Measurements from ENCODE around the gene IL10RB. TPM values are rescaled to one million over a fixed set of nuclear protein-coding genes. Genes with fewer than 3 reads are reported as not detected.
"Not testable (repeated sequence)": the region's sequence is repeated elsewhere in the genome, so short reads cannot be mapped to it uniquely, and the experiment has no call there.

The IL10RB gene
- 37.0 and 39.0 TPM in 2 replicates for total RNA-seq

DNA sequence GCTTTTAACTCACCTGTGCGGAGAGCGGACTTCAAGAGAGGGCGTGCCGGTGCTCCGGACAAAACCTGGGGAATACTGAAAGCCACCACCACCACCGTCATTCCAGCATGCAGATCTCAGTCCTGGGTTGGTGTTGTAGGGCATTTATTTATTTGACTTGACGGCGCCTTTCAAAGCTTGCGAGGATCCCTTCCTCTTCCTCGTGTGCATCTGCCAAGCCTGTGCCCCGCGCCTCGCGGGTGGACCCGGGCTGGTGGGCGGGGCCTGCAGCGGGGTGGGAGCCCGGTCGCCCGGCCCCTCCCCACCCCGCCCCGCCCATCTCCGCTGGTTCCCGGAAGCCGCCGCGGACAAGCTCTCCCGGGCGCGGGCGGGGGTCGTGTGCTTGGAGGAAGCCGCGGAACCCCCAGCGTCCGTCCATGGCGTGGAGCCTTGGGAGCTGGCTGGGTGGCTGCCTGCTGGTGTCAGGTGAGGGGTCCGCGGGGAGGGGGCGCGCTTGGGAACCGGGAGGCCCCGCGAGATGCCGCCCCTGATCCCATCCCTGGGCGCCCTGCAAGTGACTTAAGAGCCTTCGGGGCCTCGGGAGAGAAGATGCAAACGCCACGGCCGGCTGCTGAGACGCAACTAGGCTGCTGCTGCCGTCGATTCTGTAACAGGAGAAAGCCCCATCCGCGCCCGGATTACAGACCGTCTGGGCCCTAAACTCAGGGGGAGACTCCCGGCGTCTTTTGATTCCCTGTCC, at the start of gene IL10RB:
Gene IL10RB, plus strand, starts transcription at position 318 of the 739 bp plus-strand sequence. Its CDS starts 99 bp downstream, at position 417.
- DNase-seq (ENCODE audit: low read depth, low spot score): no peak

DNA sequence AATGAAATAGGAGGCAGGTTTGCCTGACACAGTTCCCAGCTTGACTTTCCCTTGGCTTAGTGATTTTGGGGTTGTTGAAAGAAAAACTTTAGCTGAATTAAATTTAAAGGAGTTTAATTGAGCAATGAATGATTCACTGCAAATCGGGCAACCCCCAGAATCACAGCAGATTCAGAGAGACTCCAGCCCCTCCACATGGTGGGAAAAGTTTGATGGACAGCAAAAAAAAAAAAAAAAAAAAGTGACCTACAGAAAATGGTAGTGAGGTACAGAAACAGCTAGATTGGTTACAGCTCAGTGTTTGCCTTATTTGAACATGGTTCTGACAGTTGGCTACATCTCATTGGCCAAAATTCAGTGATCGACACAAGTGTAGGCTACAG, 49.0 kb upstream of the IL10RB start:
- no peak for DNase-seq (ENCODE audit: low read depth, low spot score)

DNA sequence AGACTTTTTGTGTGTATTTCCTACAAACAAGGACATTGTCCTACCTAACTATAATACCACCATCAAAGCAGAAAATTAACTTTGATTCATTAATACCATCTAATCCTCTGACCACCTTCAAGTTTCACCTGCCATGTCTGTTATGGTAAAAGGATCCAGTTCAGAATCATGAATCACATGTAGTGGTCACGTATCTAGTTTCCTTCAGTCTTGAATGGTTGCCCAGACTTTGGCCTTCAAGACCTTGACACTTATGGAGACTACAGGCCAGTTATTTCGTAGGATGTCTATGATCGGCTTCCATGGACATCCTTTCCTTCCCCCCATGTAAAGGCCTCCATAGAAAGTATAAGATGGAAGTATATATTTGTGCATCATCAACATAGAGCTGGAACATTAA, 46.9 kb upstream of the IL10RB start:
- no peak for DNase-seq (ENCODE audit: low read depth, low spot score)

DNA sequence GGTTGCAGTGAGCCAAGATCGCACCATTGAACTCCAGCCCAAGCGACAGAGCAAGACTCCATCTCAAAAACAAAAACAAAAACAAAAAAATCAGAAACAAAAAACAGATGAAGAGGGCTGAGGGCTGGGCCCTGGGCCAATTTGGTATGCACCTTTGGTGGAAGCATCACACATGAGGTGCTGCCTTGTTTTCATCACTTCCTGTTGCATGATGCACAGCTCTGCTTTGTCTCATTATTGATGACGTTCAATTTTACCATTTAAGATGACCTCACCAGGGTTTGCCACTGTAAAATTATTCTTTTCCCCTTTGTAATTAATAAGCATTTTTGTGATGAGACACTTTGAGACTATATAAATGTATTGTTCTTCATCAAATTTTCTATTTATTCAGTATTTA, 46.2 kb upstream of the IL10RB start:
- DNase-seq (ENCODE audit: low read depth, low spot score): no peak

DNA sequence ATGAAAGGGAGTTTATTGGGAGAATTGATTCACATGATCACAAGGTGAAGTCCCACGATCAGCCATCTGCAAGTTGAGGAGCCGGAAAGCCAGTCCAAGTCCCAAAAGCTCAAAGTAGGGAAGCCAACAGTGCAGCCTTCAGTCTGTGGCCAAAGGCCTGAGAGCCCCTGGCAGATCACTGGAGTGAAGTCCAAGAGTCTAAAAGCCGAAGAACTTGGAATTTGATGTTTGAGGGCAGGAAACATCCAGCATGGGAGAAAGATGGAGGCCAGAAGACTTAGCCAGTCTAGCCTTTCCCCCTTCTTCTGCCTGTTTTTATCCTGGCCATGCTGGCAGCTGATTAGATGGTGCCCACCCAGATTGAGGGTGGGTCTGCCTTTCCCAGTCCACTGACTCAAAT, 40.8 kb upstream of the IL10RB start:
- DNase-seq (ENCODE audit: low read depth, low spot score): not testable (repeated sequence)

DNA sequence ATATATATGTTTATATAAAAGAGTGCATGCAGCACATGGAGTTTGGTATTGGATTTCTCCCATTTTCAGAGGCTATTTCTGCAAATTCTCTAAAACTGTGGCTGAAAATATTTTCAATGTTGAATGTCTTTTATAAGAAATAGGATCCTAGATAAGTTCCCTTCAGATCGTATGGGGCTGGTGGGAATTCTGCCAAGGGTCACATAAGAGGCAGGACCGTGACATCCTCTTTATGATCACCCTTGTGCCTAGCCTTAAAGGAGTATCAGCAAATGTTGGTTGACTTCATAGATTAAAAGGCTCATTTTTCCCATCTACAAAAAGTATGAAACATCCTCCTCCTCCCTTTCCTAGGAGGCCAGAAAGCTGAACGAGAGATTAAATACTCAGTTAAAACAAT, 37.7 kb upstream of the IL10RB start:
- no peak for DNase-seq (ENCODE audit: low read depth, low spot score)

DNA sequence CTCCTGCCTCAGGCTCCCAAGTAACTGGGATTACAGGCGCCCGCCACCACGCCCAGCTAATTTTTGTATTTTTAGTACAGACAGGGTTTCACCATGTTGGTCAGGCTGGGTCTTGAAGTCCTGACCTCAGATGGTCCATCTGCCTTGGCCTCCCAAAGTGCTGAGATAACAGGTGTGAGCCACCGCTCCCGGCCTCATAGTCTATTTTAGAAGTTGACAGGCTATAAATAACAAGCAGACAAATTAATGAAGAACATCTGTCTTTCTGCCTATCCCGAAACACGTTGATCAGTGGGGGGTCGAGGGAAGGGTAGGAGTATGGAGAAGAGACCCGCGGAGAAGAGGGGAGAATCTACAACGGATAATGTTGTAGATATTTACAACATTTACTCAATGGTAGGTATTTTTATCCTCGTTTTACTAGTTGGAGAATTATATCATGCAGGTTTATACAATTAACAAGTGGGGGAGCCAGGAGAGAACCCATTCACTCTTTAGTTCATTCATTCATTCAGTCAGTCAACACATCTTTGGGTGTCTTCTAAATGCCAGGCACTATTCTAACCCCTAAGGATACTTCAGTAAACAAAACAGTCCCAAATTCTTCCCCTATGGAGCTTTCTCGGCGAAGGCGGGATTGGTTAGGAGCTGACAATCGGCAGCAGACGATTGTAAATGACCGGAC, 36.9 kb upstream of the IL10RB start:
- DNase-seq (ENCODE audit: low read depth, low spot score): no peak

DNA sequence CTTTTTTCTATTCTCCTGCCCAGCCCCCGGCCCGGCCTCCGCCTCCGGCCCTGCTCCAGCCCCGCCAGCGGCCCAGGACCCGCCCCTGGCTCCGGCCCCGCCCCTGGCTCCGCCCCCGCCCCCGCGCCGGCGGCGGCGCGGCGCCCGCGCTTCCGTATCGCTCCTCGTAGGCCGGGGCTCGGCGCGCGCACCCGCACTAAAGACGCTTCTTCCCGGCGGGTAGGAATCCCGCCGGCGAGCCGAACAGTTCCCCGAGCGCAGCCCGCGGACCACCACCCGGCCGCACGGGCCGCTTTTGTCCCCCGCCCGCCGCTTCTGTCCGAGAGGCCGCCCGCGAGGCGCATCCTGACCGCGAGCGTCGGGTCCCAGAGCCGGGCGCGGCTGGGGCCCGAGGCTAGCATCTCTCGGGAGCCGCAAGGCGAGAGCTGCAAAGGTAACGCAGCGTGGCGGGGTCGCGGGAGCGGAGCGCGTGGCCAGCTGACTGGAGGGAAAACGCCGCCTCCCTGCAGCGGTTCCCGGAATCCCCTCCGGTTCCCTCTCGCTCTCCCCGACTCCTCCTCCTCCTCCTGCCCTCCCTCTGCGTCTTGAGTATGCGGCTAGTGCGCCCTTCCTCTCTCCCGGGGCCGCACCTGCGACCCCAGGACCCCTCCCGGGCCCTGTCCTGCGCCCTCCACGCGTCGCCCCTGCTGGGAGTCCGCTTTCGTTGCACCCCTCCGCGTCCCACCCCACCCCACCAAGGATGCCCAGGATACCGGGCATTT, 36.2 kb upstream of the IL10RB start, which contains the start of gene IFNAR2:
Gene IFNAR2, plus strand, starts transcription at position 155 of the 761 bp plus-strand sequence. CDS start 11,985 bp downstream, outside the sequence.
- no peak for DNase-seq (ENCODE audit: low read depth, low spot score)

DNA sequence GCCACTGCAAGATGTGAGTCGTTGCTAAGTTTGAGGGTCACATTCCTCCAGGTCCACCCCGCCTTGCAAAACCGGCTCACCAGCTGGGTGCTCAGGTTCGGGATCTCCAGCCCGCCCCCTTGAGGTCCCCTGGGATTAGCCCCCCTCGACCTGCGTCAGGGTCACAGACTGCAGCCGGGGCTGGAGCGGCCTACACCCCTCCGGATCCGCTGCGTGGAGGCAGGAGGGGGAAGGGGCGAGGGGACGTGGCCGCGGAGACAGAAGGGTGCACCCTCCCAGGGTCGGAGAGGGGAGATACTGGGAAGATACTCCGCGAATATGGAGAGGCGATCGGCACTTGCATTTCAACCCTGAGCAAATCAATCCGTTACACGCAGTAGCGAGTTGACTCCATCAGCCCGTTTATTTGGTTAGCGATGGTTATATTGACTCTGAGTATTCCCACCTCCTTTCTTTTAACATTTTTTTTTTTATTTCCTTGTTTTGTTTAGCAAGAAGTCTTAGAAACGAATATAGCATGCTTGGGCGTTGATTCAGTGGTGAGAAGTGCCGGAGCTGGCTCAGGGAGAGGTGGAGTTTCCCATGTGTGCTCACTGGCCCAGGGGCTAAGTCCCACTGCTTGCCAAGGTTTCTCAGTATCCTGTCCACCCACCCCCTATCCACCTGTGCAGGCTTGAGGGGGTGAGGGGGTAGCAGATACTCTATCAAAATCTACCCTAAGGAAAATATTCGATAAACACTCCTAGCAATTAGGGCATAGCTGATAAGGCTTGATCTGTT, 35.4 kb upstream of the IL10RB start:
- peak; percentile 39 for DNase-seq (ENCODE audit: low read depth, low spot score)

DNA sequence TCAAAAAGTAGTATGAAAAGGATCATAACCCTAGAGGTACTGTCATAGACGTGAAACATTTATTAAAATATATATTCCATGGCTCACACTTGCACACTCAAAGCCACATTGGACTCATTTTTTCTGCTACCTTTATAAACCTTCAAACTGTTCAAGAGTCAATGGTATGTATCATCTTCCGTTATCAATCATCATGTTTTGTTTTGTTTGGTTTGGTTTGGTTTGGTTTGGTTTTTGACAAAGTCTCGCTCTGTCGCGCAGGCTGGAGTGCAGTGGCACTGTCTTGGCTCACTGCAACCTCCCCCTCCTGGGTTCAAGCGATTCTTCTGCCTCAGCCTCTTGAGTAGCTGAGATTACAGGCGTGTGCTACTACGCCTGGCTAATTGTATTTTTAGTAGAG, 34.6 kb upstream of the IL10RB start:
- no peak for DNase-seq (ENCODE audit: low read depth, low spot score)

DNA sequence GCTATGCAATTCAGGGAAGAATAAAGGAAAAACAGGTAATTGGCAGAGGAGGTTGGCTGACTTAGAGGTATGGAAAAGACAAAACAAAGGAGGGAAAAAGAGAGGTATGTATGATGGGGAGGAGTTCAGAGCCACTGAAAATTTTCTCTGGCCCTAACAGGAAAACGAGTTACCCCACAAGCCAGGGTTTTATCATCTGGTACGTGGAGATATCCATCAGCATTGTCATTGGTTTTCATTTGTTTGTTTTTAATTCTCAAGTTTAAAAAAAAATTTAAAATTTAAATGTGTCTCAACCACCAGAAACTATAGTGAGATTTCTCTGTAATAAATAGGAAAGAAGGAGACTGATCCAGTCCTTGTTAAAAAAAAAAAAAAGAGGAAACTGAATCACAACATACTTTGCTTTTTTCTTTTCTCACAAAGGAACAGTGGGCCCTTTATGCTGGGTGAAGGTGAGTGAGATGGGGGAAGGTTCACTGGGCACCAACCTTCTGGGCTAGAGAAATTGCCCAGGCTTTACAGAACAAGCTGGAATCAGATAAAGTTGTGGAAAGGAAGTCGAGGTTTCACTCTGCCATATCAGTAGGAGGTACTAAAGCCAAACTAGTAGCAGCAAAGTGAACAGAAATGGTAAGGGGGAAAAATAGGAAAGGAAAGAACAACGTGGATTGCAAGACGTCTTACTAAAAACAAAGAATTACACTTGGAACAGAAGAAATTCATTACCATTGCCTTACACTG, 33.7 kb upstream of the IL10RB start:
- no peak for DNase-seq (ENCODE audit: low read depth, low spot score)

DNA sequence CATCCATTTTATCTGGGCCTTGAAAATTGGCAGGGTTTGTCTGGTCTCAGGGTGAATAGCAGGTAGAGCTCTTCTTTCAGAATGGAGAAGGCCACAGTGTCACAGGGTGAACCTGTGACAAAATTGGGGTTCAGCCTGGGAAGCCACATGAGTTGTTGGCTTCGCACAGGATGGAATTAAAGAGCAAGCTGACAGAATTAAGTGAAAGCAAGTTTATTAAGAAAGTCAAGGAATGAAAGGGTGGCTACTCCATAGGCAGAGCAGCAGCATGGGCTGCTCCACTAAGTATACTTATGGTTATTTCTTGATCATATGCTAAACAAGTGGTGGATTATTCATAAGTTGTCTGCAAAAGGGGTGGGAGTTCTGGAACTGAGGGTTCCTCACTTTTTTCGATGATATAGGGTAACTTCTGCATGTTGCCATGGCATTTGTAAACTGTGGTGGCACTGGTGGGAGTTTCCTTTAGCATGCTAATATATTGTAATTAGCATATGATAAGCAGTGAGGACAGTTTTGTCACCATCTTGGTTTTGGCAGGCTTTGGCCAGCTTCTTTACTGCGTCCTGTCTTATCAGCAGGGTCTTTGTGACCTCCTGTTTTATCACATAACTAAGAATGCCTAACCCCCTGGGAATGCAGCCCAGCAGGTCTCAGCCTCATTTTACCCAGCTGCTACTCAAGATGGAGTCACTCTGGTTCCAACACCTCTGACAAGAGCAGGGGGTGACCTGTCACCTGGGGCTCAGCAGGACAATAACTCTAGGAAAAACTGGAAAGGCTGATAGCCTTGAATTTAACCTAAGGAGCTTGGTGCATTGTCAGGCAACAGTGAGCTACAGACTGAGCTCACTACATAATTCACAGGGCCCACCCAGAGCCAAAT, 31.3 kb upstream of the IL10RB start:
- no peak for DNase-seq (ENCODE audit: low read depth, low spot score)

DNA sequence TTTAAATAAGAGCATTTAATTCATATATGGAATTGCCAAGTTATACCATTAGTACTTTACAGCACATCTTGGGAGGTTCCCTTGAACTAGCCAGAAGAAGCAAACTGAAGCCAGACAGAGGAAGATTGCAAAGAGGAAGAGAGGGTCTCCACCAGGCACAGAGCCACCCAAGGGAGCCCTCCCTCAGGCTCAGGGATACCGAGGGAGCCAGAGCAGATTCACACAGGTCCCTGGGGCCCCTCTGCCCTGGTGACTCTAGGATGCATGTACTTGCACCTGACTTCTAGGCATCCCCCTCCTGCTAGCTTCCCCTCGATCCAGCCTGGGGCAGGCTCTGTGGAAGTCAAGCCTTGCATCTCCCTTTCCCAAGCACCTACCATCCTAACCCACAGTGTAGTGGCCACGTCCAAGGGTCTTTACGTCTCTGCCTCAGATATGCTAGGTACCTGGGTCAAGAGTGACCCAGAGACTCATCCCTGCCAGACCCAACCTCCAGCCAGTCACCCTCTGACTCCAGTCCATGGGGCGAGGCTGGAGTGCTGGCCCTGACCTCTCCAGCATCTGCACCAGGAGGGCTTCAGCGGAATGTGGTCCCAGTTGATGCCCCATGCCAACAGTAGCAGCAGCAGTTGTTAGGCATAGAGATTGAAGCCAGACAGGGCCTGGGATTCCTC, 30.0 kb upstream of the IL10RB start:
- DNase-seq (ENCODE audit: low read depth, low spot score): no peak

DNA sequence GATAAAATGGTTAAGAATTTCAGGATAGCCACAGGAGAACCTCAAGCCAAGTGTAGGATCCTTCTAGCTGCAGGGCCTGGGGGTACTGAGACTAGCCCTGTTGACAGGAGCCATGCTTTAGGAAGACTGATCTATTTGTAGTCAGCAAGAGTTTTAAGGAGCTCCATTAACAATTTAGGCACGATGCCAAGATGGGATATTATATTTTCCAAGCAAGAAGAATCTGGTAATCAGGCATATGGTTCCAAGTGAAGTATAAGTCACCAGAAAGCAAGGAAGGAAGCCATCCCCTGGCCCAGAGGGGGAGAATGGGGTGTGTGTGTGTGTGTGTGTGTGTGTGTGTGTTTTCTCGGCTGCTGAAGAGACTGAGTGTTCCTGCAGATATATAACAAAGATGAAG, 29.4 kb upstream of the IL10RB start:
- DNase-seq (ENCODE audit: low read depth, low spot score): no peak

DNA sequence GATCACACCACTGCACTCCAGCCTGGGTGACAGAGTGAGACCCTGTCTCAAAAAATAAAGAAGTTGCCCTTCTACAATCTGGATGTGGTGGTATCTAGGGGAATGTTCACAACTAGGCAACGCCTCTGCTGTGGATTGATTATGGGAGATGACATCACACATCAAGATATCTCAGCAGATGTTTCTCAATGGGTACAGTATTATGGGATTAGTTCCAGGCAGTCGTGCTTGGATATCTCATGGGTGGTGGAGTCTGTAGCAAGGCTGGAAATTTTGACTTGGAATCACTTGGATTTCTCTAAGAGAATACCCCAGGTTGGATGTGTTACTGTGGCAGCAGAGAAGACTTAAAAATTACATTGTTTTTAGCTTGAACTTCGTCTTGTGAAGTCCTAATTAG, 28.7 kb upstream of the IL10RB start:
- DNase-seq (ENCODE audit: low read depth, low spot score): no peak

DNA sequence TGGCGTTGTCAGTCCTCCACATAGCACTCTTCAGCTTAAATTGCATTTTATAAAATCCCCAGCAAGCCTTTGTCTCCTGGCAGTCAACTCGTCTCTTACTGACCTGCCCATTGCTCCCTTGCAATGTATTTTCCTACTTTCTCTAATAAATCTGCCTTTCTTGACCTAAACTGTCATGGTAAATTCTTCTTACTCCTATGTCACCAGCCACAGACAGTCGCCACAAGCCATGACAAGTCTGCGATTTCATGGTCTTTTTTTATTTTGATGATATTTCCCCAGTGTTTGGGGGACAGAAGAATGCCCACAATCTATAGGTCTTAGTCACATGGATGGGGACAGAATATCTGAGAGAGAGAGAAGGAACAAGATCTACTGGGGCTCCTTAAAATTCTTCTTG, 28.0 kb upstream of the IL10RB start:
- DNase-seq (ENCODE audit: low read depth, low spot score): no peak

DNA sequence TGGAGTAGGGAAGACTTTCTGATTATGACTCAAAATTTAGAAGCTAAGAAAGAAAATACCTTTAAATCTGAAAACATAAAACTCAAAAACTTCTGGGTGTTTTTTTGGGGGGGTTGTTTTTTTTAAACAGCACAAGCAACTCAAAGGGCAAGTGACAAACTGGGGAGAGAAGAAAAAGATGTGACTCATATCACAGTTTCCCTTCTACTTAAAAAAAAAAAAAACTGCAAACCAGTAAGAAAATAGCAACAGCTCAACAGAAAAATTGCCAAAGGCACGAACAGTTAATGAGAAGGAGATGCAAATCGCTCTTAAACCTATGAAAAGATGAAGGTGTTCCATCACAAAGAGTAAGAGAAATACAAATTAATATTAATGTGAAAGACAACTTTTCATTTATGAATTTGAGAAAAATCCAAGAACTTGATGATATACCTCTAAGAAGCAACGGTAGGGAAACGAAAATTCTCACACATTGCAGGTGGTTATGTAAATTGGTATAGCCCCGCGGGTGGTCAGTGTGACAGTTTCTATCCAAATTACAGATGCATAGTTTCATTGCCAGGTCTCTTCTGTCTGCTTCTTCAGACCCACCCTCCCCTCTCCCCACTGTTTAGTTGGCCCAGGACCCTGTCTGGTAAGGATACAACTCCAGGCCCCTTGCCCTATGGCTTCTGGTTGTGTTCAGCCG, 27.5 kb upstream of the IL10RB start:
- DNase-seq (ENCODE audit: low read depth, low spot score): no peak

DNA sequence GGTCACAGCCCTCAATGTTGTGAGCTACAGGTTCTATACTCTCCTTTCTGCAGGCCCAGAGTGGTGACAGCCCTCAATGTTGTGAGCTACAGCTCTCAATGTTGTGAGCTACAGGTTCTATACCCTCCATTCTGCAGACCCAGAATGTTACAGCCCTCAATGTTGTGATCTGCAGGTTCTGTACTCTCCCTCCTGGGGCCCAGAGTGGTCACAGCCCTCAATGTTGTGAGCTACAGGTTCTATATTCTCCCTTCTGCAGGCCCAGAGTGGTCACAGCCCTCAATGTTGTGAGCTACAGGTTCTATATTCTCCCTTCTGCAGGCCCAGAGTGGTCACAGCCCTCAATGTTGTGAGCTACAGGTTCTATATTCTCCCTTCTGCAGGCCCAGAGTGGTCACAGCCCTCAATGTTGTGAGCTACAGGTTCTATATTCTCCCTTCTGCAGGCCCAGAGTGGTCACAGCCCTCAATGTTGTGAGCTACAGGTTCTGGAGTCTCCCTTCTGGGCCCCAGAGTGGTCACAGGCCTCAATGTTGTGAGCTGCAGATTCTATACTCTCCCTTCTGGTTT, 26.5 kb upstream of the IL10RB start:
- DNase-seq (ENCODE audit: low read depth, low spot score): not testable (repeated sequence)

Measured in pulmonary artery endothelial cell (primary cell).